ENCODE results near the gene RAB1B.

DNA sequence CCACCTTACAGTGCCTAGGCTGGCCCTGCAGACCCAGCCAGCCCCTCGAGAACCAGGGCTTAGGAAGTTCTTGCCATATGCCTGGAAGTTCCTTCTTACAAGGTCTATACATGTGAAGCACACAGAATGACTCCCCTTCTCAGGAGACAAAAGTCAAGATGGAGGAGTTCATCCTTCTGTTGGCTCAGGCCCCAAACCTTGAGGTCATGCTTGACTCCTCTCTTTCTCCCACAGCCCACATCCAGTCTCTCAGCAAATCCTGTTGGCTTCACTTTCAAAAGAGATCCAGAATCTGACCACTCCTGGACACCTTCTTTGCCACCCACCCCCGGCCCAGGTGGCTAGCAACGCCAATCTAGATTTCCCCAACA, 50.1 kb downstream of the RAB1B start:
- TF ChIP-seq, protein P1, sequence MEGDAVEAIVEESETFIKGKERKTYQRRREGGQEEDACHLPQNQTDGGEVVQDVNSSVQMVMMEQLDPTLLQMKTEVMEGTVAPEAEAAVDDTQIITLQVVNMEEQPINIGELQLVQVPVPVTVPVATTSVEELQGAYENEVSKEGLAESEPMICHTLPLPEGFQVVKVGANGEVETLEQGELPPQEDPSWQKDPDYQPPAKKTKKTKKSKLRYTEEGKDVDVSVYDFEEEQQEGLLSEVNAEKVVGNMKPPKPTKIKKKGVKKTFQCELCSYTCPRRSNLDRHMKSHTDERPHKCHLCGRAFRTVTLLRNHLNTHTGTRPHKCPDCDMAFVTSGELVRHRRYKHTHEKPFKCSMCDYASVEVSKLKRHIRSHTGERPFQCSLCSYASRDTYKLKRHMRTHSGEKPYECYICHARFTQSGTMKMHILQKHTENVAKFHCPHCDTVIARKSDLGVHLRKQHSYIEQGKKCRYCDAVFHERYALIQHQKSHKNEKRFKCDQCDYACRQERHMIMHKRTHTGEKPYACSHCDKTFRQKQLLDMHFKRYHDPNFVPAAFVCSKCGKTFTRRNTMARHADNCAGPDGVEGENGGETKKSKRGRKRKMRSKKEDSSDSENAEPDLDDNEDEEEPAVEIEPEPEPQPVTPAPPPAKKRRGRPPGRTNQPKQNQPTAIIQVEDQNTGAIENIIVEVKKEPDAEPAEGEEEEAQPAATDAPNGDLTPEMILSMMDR (IDR thresholded peaks at IDR 0.05): no peak
- no peak for TF ChIP-seq EP300 (IDR thresholded peaks at IDR 0.05)
